ENCODE measurements around the gene MAPRE2. TPM values are rescaled to one million over a fixed set of nuclear protein-coding genes. Genes with fewer than 3 reads are reported as not detected.

The MAPRE2 gene
- total RNA-seq, 1 donor from 2014 or later: 120 TPM

- peak overlapping the region; percentile 74 for H3K27ac ChIP-seq (replicated peaks)
Observed at GRCh38 chr18:35130236-35130635, 89.0 kb downstream of the MAPRE2 start.

DNA sequence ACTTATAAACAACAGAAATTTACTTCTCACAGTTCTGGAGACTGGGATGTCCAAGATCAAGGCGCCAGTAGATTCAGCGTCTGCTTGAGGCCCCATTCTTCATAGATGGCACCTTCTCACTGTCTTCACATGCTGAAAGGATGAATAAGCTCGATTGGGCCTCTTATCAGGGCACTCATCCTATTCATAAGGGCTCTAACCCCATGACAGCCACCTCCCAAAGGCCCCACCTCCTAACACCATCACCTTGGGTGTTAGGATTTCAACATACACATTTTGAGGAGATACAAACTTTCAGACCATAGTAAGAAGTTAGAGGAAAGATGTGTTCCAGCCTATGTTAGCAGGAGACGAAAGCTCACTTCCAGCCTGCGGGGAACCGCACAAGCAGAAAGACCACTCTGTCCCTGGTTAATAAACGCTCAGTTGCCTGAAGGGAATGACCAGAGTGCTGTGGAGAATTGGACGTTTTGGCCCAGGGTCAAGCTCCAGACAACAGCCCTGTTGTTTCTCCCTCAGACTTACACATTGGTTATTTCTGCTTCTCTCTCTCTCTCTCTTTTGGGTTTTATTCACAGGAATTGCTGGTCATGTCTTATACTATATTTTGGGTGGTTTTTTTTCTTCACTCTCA, 90.3 kb downstream of the MAPRE2 start:
- Histone ChIP-seq H3K27ac (replicated peaks) (peak overlapping the region; percentile 74), H3K36me3 (peaks cover 78% of the 10 kb centered on the region), H3K4me1 (peaks cover 72% of the 10 kb centered on the region), H3K27me3 (ENCODE audit: low read depth) (no peaks in the 10 kb centered on the region), H3K4me3 (peak overlapping the region; percentile 12), H3K9me3 (replicated peaks) (no peaks in the 10 kb centered on the region)
- intact Hi-C loops (cut with micrococcal nuclease): no loop called here
- TF ChIP-seq, protein P1, sequence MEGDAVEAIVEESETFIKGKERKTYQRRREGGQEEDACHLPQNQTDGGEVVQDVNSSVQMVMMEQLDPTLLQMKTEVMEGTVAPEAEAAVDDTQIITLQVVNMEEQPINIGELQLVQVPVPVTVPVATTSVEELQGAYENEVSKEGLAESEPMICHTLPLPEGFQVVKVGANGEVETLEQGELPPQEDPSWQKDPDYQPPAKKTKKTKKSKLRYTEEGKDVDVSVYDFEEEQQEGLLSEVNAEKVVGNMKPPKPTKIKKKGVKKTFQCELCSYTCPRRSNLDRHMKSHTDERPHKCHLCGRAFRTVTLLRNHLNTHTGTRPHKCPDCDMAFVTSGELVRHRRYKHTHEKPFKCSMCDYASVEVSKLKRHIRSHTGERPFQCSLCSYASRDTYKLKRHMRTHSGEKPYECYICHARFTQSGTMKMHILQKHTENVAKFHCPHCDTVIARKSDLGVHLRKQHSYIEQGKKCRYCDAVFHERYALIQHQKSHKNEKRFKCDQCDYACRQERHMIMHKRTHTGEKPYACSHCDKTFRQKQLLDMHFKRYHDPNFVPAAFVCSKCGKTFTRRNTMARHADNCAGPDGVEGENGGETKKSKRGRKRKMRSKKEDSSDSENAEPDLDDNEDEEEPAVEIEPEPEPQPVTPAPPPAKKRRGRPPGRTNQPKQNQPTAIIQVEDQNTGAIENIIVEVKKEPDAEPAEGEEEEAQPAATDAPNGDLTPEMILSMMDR (IDR thresholded peaks at IDR 0.05; ENCODE audit: borderline replicate concordance): no peak
- DNase-seq: no peak

More at GRCh38 chr18:35130236-35130635, 89.0 kb downstream of the MAPRE2 start:
- TF ChIP-seq, protein P1 (IDR thresholded peaks at IDR 0.05; ENCODE audit: borderline replicate concordance): no peak
- no peaks in the 10 kb centered on the region for H3K9me3 ChIP-seq (replicated peaks)
- H3K27me3 ChIP-seq (ENCODE audit: low read depth): no peaks in the 10 kb centered on the region
- intact Hi-C loops (cut with micrococcal nuclease): no loop called here
- no peak for DNase-seq
- no peak overlapping the region for H3K4me3 ChIP-seq
- H3K4me1 ChIP-seq: peaks cover 68% of the 10 kb centered on the region
- H3K36me3 ChIP-seq: peaks cover 66% of the 10 kb centered on the region

GRCh38 chr18:35132021-35132902, 91.0 kb downstream of the MAPRE2 start:
- Histone ChIP-seq H3K27ac (replicated peaks) (peak overlapping the region; percentile 74), H3K4me1 (peaks cover 75% of the 10 kb centered on the region), H3K36me3 (peaks cover 79% of the 10 kb centered on the region), H3K9me3 (replicated peaks) (no peaks in the 10 kb centered on the region), H3K4me3 (peak overlapping the region; percentile 12), H3K27me3 (ENCODE audit: low read depth) (no peaks in the 10 kb centered on the region)
- intact Hi-C loops (cut with micrococcal nuclease): no loop called here
- TF ChIP-seq, protein P1 (IDR thresholded peaks at IDR 0.05; ENCODE audit: borderline replicate concordance): no peak
- no peak for DNase-seq

GRCh38 chr18:35134190-35134730, 93.0 kb downstream of the MAPRE2 start:
- intact Hi-C loops (cut with micrococcal nuclease): no loop called here
- DNase-seq: no peak
- Histone ChIP-seq H3K27ac (replicated peaks) (peak overlapping the region; percentile 77), H3K4me3 (no peak overlapping the region), H3K36me3 (peaks cover 77% of the 10 kb centered on the region), H3K9me3 (replicated peaks) (no peaks in the 10 kb centered on the region), H3K27me3 (ENCODE audit: low read depth) (no peaks in the 10 kb centered on the region), H3K4me1 (peaks cover 90% of the 10 kb centered on the region)
- TF ChIP-seq, protein P1 (IDR thresholded peaks at IDR 0.05; ENCODE audit: borderline replicate concordance): no peak

- intact Hi-C loops (cut with micrococcal nuclease): no loop called here
Observed at GRCh38 chr18:35134791-35135531, 93.7 kb downstream of the MAPRE2 start.

More at GRCh38 chr18:35134791-35135531, 93.7 kb downstream of the MAPRE2 start:
- Histone ChIP-seq H3K27me3 (ENCODE audit: low read depth) (no peaks in the 10 kb centered on the region), H3K36me3 (peaks cover 75% of the 10 kb centered on the region), H3K9me3 (replicated peaks) (no peaks in the 10 kb centered on the region), H3K27ac (replicated peaks) (peak overlapping the region; percentile 77), H3K4me3 (no peak overlapping the region), H3K4me1 (peaks cover 84% of the 10 kb centered on the region)
- TF ChIP-seq, protein P1 (IDR thresholded peaks at IDR 0.05; ENCODE audit: borderline replicate concordance): no peak
- DNase-seq: no peak
